Natural killer cell treated with Interleukin-12 subunit alpha and Interleukin-12 subunit beta and Interleukin-15 and Interleukin-18, amount 100 ng/mL, for 72 hours (primary cell): ENCODE results near the gene KRTAP4-7. TPM values are rescaled to one million over a fixed set of nuclear protein-coding genes. Genes with fewer than 3 reads are reported as not detected.
"Not testable (repeated sequence)": the region's sequence is repeated elsewhere in the genome, so short reads cannot be mapped to it uniquely, and the experiment has no call there.

Experiments
- ATAC-seq, 2 donors: fragments of 150-1000 bp; cut with Tn5 transposase in 1 of 2; sonication (Bioruptor Pico), chemical (Tn5 transposase) in 1 of 2; 2 replicates each; pipeline ENCODE4 v1.10.0; 2021
- DNase-seq: peaks from one replicate; pipeline ENCODE4 v3.0.0; 2022; ENCODE audit warnings: low spot score
- H3K27ac Mint-ChIP-seq, 2 donors: 1 replicate in 1 of 2; 2 replicates in 1 of 2; pipeline ENCODE4 v1.8.0; 2022; ENCODE audit warnings: mixed read lengths in 2 of 2, mild to moderate bottlenecking in 1 of 2, moderate library complexity in 1 of 2
- H3K27me3 Mint-ChIP-seq, 2 donors: 1 replicate in 1 of 2; 2 replicates in 1 of 2; pipeline ENCODE4 v1.8.0; 2022; ENCODE audit warnings: mixed read lengths in 2 of 2
- H3K36me3 Mint-ChIP-seq: one replicate; pipeline ENCODE4 v1.8.0; 2022; ENCODE audit warnings: mixed read lengths
- H3K4me1 Mint-ChIP-seq, 2 donors: 1 replicate in 1 of 2; 2 replicates in 1 of 2; pipeline ENCODE4 v1.8.0; 2022; ENCODE audit warnings: low read depth in 2 of 2, mixed read lengths in 2 of 2, mild to moderate bottlenecking in 1 of 2
- H3K4me3 Mint-ChIP-seq: one replicate; pipeline ENCODE4 v1.8.0; 2022; ENCODE audit warnings: mixed read lengths
- H3K9me3 Mint-ChIP-seq: 2 replicates; pipeline ENCODE4 v1.8.0; 2022; ENCODE audit warnings: mixed read lengths
- total RNA-seq, 2 donors: library from RNA; stranded (reverse); gene quantifications; one replicate each; pipeline ENCODE4 v1.2.3, GENCODE V29; 2022

Gene KRTAP4-7
- total RNA-seq, 2 donors from 2014 or later, result not detected

GRCh38 chr17:41111151-41111885 lies 27.4 kb downstream of the KRTAP4-7 start:
- DNase-seq (no peak), ATAC-seq (no peak)
- Mint-ChIP-seq H3K36me3 (no peaks in the 10 kb centered on the region), H3K9me3 (no peaks in the 10 kb centered on the region), H3K4me1 (no peaks in the 10 kb centered on the region), H3K4me3 (no peak overlapping the region), H3K27me3 (peaks cover 14 to 45% of the 10 kb centered on the region in 2 donors), H3K27ac (no peak overlapping the region)

- H3K4me3 Mint-ChIP-seq, result no peak overlapping the region
- H3K36me3 Mint-ChIP-seq, result peaks cover 4% of the 10 kb centered on the region
- peaks cover 0 to 4% of the 10 kb centered on the region in 2 donors for H3K4me1 Mint-ChIP-seq
- H3K9me3 Mint-ChIP-seq, result no peaks in the 10 kb centered on the region
- H3K27ac Mint-ChIP-seq, result no peak overlapping the region
- peaks cover 24 to 38% of the 10 kb centered on the region in 2 donors for H3K27me3 Mint-ChIP-seq
- DNase-seq (no peak), ATAC-seq (no peak)
These were observed 32.3 kb downstream of the KRTAP4-7 start for GRCh38 chr17:41116297-41116696.

- not testable (repeated sequence) for H3K27ac Mint-ChIP-seq, H3K4me3 Mint-ChIP-seq, H3K4me1 Mint-ChIP-seq, DNase-seq, H3K36me3 Mint-ChIP-seq, ATAC-seq, H3K9me3 Mint-ChIP-seq
- peaks cover 27 to 44% of the 10 kb centered on the region in 2 donors for H3K27me3 Mint-ChIP-seq
These were observed 34.0 kb downstream of the KRTAP4-7 start, which contains the start of gene KRTAP4-11 for GRCh38 chr17:41117846-41118386. TSS of gene KRTAP4-11 (minus strand) at chr17:41118373. CDS start at chr17:41118315, 58 bp downstream.

GRCh38 chr17:41118721-41119120 lies 34.8 kb downstream of the KRTAP4-7 start:
- Mint-ChIP-seq H3K27me3 (peaks cover 32 to 51% of the 10 kb centered on the region in 2 donors), H3K27ac (no peak overlapping the region), H3K36me3 (peaks cover 4% of the 10 kb centered on the region), H3K4me3 (no peak overlapping the region), H3K4me1 (peaks cover 0 to 10% of the 10 kb centered on the region in 2 donors), H3K9me3 (no peaks in the 10 kb centered on the region)
- ATAC-seq, result no peak
- DNase-seq, result no peak

GRCh38 chr17:41119696-41120690 lies 36.0 kb downstream of the KRTAP4-7 start:
- not testable (repeated sequence) for H3K27ac Mint-ChIP-seq, ATAC-seq, DNase-seq, H3K36me3 Mint-ChIP-seq, H3K4me3 Mint-ChIP-seq, H3K9me3 Mint-ChIP-seq, H3K4me1 Mint-ChIP-seq
- peaks cover 31 to 57% of the 10 kb centered on the region in 2 donors for H3K27me3 Mint-ChIP-seq

- DNase-seq, result no peak
- Mint-ChIP-seq H3K4me3 (no peak overlapping the region), H3K9me3 (no peaks in the 10 kb centered on the region), H3K27ac (no peak overlapping the region), H3K27me3 (peaks cover 27 to 47% of the 10 kb centered on the region in 2 donors), H3K4me1 (peaks cover 0 to 10% of the 10 kb centered on the region in 2 donors), H3K36me3 (peaks cover 4% of the 10 kb centered on the region)
- no peak for ATAC-seq
These were observed 37.8 kb downstream of the KRTAP4-7 start for GRCh38 chr17:41121742-41122141.

GRCh38 chr17:41123292-41123990 lies 39.5 kb downstream of the KRTAP4-7 start:
- ATAC-seq, DNase-seq, H3K4me1 Mint-ChIP-seq, H3K9me3 Mint-ChIP-seq, H3K4me3 Mint-ChIP-seq, H3K27ac Mint-ChIP-seq, H3K36me3 Mint-ChIP-seq: not testable (repeated sequence)
- peaks cover 28 to 43% of the 10 kb centered on the region in 2 donors for H3K27me3 Mint-ChIP-seq

GRCh38 chr17:41123991-41124371 lies 40.0 kb downstream of the KRTAP4-7 start, which contains the start of gene KRTAP4-12:
TSS of gene KRTAP4-12 (minus strand) at chr17:41124182. CDS start at chr17:41124122, 60 bp downstream.
- DNase-seq, H3K4me3 Mint-ChIP-seq, H3K36me3 Mint-ChIP-seq, ATAC-seq, H3K9me3 Mint-ChIP-seq, H3K4me1 Mint-ChIP-seq, H3K27ac Mint-ChIP-seq: not testable (repeated sequence)
- peaks cover 31 to 43% of the 10 kb centered on the region in 2 donors for H3K27me3 Mint-ChIP-seq

GRCh38 chr17:41125064-41125463 lies 41.1 kb downstream of the KRTAP4-7 start:
- DNase-seq (no peak), ATAC-seq (no peak)
- Mint-ChIP-seq H3K27ac (no peak overlapping the region), H3K27me3 (peaks cover 29 to 43% of the 10 kb centered on the region in 2 donors), H3K9me3 (no peaks in the 10 kb centered on the region), H3K4me3 (no peak overlapping the region), H3K36me3 (no peaks in the 10 kb centered on the region), H3K4me1 (peaks cover 0 to 7% of the 10 kb centered on the region in 2 donors)

- H3K9me3 Mint-ChIP-seq, result no peaks in the 10 kb centered on the region
- peaks cover 0 to 5% of the 10 kb centered on the region in 2 donors for H3K4me1 Mint-ChIP-seq
- ATAC-seq, result no peak
These were observed 42.5 kb downstream of the KRTAP4-7 start for GRCh38 chr17:41126412-41126811.

GRCh38 chr17:41127371-41127770 lies 43.4 kb downstream of the KRTAP4-7 start:
- ATAC-seq (no peak), DNase-seq (no peak)
- no peaks in the 10 kb centered on the region for H3K36me3 Mint-ChIP-seq
- no peak overlapping the region for H3K27ac Mint-ChIP-seq
- H3K27me3 Mint-ChIP-seq, result peaks cover 31 to 51% of the 10 kb centered on the region in 2 donors
- H3K9me3 Mint-ChIP-seq, result no peaks in the 10 kb centered on the region
- no peak overlapping the region for H3K4me3 Mint-ChIP-seq
- H3K4me1 Mint-ChIP-seq, result peaks cover 0 to 5% of the 10 kb centered on the region in 2 donors

More at GRCh38 chr17:41126412-41126811, 42.5 kb downstream of the KRTAP4-7 start:
- Mint-ChIP-seq H3K36me3 (no peaks in the 10 kb centered on the region), H3K27ac (no peak overlapping the region), H3K4me3 (no peak overlapping the region), H3K27me3 (peaks cover 30 to 45% of the 10 kb centered on the region in 2 donors)
- DNase-seq, result no peak

GRCh38 chr17:41131979-41132378 lies 48.0 kb downstream of the KRTAP4-7 start:
- no peaks in the 10 kb centered on the region for H3K4me1 Mint-ChIP-seq
- H3K4me3 Mint-ChIP-seq, result no peak overlapping the region
- no peaks in the 10 kb centered on the region for H3K9me3 Mint-ChIP-seq
- ATAC-seq (no peak), DNase-seq (no peak)
- no peaks in the 10 kb centered on the region for H3K36me3 Mint-ChIP-seq
- peaks cover 22 to 31% of the 10 kb centered on the region in 2 donors for H3K27me3 Mint-ChIP-seq
- no peak overlapping the region for H3K27ac Mint-ChIP-seq
